Measurements from ENCODE around the gene PROX1. TPM values are rescaled to one million over a fixed set of nuclear protein-coding genes. Genes with fewer than 3 reads are reported as not detected.

The PROX1 gene
- total and polyA plus RNA-seq, 8 donors = 8.4 to 66.4 (median 33.3) TPM

- H3K27ac ChIP-seq = no peak overlapping the region
- no peaks in the 10 kb centered on the region for H3K27me3 ChIP-seq
- 72 to 74% methylated on average over 2 of the region's 2 CpGs for WGBS, 2 donors
- intact Hi-C loops (cut with DNase I) = no loop called here
- H3K4me3 ChIP-seq = no peak overlapping the region
- H3K36me3 ChIP-seq = peaks cover 0 to 6% (median 0%) of the 10 kb centered on the region in 3 donors
- no peaks in the 10 kb centered on the region for H3K9me3 ChIP-seq
- DNase-seq (no peak), ATAC-seq (no peak), FAIRE-seq (no peak)
- no peak for TF ChIP-seq CTCF (IDR thresholded peaks at IDR 0.05)
- peaks cover 16 to 31% (median 20%) of the 10 kb centered on the region in 3 donors for H3K4me1 ChIP-seq
Observed at GRCh38 chr1:213999732-214000131, 12.0 kb downstream of the PROX1 start.

GRCh38 chr1:214002060-214002459 is 14.3 kb downstream of the PROX1 start:
- peak in 3 of 4 donors; percentile 18 to 34 (median 30) for ATAC-seq

GRCh38 chr1:214002472-214002871 is 14.7 kb downstream of the PROX1 start:
- peak; percentile 92 for FAIRE-seq
- Histone ChIP-seq H3K4me3 (no peak overlapping the region), H3K27ac (peak overlapping the region in 3 of 4 donors; percentile 0 to 61 (median 57)), H3K9me3 (no peaks in the 10 kb centered on the region), H3K4me1 (peaks cover 20 to 44% (median 21%) of the 10 kb centered on the region in 3 donors), H3K36me3 (peaks cover 0 to 3% (median 0%) of the 10 kb centered on the region in 3 donors), H3K27me3 (no peaks in the 10 kb centered on the region)
- WGBS, 2 donors = 7 to 13% methylated on average over 3 of the region's 3 CpGs
- intact Hi-C loops (cut with DNase I) = no loop called here
- peak in 2 of 6 donors; percentile 33 to 52 for DNase-seq
- TF ChIP-seq CTCF (IDR thresholded peaks at IDR 0.05) = no peak
- peak; percentile 92 to 94 (median 93) for ATAC-seq

More at GRCh38 chr1:214002060-214002459, 14.3 kb downstream of the PROX1 start:
- H3K36me3 ChIP-seq = peaks cover 0 to 6% (median 0%) of the 10 kb centered on the region in 3 donors
- intact Hi-C loops (cut with DNase I) = no loop called here
- WGBS, 2 donors = 53 to 64% methylated on average over 6 of the region's 6 CpGs
- no peaks in the 10 kb centered on the region for H3K9me3 ChIP-seq
- FAIRE-seq (no peak), DNase-seq (no peak)
- H3K27ac ChIP-seq = peak overlapping the region in 3 of 4 donors; percentile 0 to 61 (median 57)
- no peaks in the 10 kb centered on the region for H3K27me3 ChIP-seq
- H3K4me3 ChIP-seq = no peak overlapping the region
- TF ChIP-seq CTCF (IDR thresholded peaks at IDR 0.05) = no peak
- peaks cover 19 to 39% (median 20%) of the 10 kb centered on the region in 3 donors for H3K4me1 ChIP-seq

GRCh38 chr1:214003233-214003632 is 15.5 kb downstream of the PROX1 start:
- DNase-seq = no peak
- Histone ChIP-seq H3K9me3 (no peaks in the 10 kb centered on the region), H3K27ac (peak overlapping the region in 2 of 4 donors; percentile 57 to 61), H3K36me3 (no peaks in the 10 kb centered on the region), H3K4me3 (no peak overlapping the region), H3K27me3 (no peaks in the 10 kb centered on the region), H3K4me1 (peaks cover 20 to 47% (median 24%) of the 10 kb centered on the region in 3 donors)
- WGBS, 2 donors = 25 to 32% methylated on average over 3 of the region's 3 CpGs
- FAIRE-seq = no peak
- no peak for TF ChIP-seq CTCF (IDR thresholded peaks at IDR 0.05)
- peak in 3 of 4 donors; percentile 24 to 35 (median 28) for ATAC-seq
- intact Hi-C loops (cut with DNase I) = no loop called here

- DNase-seq (no peak), FAIRE-seq (no peak), ATAC-seq (no peak)
- TF ChIP-seq CTCF (IDR thresholded peaks at IDR 0.05) = no peak
- H3K9me3 ChIP-seq = no peaks in the 10 kb centered on the region
- no peaks in the 10 kb centered on the region for H3K36me3 ChIP-seq
- intact Hi-C loops (cut with DNase I) = no loop called here
- no peak overlapping the region for H3K4me3 ChIP-seq
- peaks cover 20 to 47% (median 24%) of the 10 kb centered on the region in 3 donors for H3K4me1 ChIP-seq
- peak overlapping the region in 2 of 4 donors; percentile 3 to 61 for H3K27ac ChIP-seq
- no peaks in the 10 kb centered on the region for H3K27me3 ChIP-seq
- WGBS, 2 donors = 35 to 47% methylated on average over 2 of the region's 2 CpGs
Observed at GRCh38 chr1:214004014-214004413, 16.2 kb downstream of the PROX1 start.

Data from pancreas (tissue), 10 donors.